ENCODE measurements around the gene OARD1. TPM values are rescaled to one million over a fixed set of nuclear protein-coding genes. Genes with fewer than 3 reads are reported as not detected.

Gene OARD1
- total RNA-seq, 1 donor from 2014 or later, result 15.4 TPM

GRCh38 chr6:41051873-41052272, 20.3 kb downstream of the OARD1 start:
- no peak for DNase-seq (ENCODE audit: low spot score)
- intact Hi-C loops (cut with DNase I), result no loop called here

- intact Hi-C loops (cut with DNase I), result no loop called here
- no peak for DNase-seq (ENCODE audit: low spot score)
These were observed 21.6 kb downstream of the OARD1 start for GRCh38 chr6:41050536-41050935.

- intact Hi-C loops (cut with DNase I), result no loop called here
These were observed 22.2 kb downstream of the OARD1 start for GRCh38 chr6:41049955-41050354.

GRCh38 chr6:41049521-41049920, 22.6 kb downstream of the OARD1 start:
- intact Hi-C loops (cut with DNase I), result no loop called here
- DNase-seq (ENCODE audit: low spot score), result no peak

More at GRCh38 chr6:41049955-41050354, 22.2 kb downstream of the OARD1 start:
- no peak for DNase-seq (ENCODE audit: low spot score)

- no peak for DNase-seq (ENCODE audit: low spot score)
- intact Hi-C loops (cut with DNase I), result no loop called here
These were observed 24.1 kb downstream of the OARD1 start for GRCh38 chr6:41047745-41048732.

- intact Hi-C loops (cut with DNase I), result no loop called here
- DNase-seq (ENCODE audit: low spot score), result no peak
These were observed 24.9 kb downstream of the OARD1 start for GRCh38 chr6:41047306-41047705.

- intact Hi-C loops (cut with DNase I), result no loop called here
These were observed 26.1 kb downstream of the OARD1 start for GRCh38 chr6:41046084-41046483.

GRCh38 chr6:41045664-41046063, 26.5 kb downstream of the OARD1 start:
- intact Hi-C loops (cut with DNase I), result no loop called here
- no peak for DNase-seq (ENCODE audit: low spot score)

More at GRCh38 chr6:41046084-41046483, 26.1 kb downstream of the OARD1 start:
- no peak for DNase-seq (ENCODE audit: low spot score)

GRCh38 chr6:41043151-41043550, 29.0 kb downstream of the OARD1 start:
- intact Hi-C loops (cut with DNase I), result no loop called here

GRCh38 chr6:41042226-41043055, 29.7 kb downstream of the OARD1 start, which contains the start of gene TSPO2:
TSS of gene TSPO2 (plus strand) at chr6:41042467. CDS start at chr6:41042986, 519 bp downstream.
- intact Hi-C loops (cut with DNase I), result no loop called here
- DNase-seq (ENCODE audit: low spot score), result no peak

More at GRCh38 chr6:41043151-41043550, 29.0 kb downstream of the OARD1 start:
- no peak for DNase-seq (ENCODE audit: low spot score)

GRCh38 chr6:41040940-41041536, 31.1 kb downstream of the OARD1 start:
- DNase-seq (ENCODE audit: low spot score), result no peak
- intact Hi-C loops (cut with DNase I), result no loop called here

GRCh38 chr6:41040101-41040939, 31.8 kb downstream of the OARD1 start:
- DNase-seq (ENCODE audit: low spot score), result no peak
- intact Hi-C loops (cut with DNase I), result no loop called here

GRCh38 chr6:41039060-41039998, 32.8 kb downstream of the OARD1 start, which contains the start of gene UNC5CL:
TSS of gene UNC5CL (minus strand) at chr6:41039221. CDS start at chr6:41035074, 4,147 bp downstream.
- no peak for DNase-seq (ENCODE audit: low spot score)
- intact Hi-C loops (cut with DNase I), result no loop called here

- intact Hi-C loops (cut with DNase I), result no loop called here
- no peak for DNase-seq (ENCODE audit: low spot score)
These were observed 34.0 kb downstream of the OARD1 start for GRCh38 chr6:41038205-41038604.

GRCh38 chr6:41037107-41037900, 34.9 kb downstream of the OARD1 start:
- DNase-seq (ENCODE audit: low spot score), result no peak
- intact Hi-C loops (cut with DNase I), result no loop called here

- intact Hi-C loops (cut with DNase I), result no loop called here
- no peak for DNase-seq (ENCODE audit: low spot score)
These were observed 35.6 kb downstream of the OARD1 start for GRCh38 chr6:41036601-41037000.

GRCh38 chr6:41036186-41036585, 36.0 kb downstream of the OARD1 start:
- no peak for DNase-seq (ENCODE audit: low spot score)
- intact Hi-C loops (cut with DNase I), result no loop called here
